Tibial artery (tissue), 4 donors: ENCODE measurements around the gene ZIK1.

Source experiments
- DNase-seq, 2 donors: peaks; one replicate each; pipeline ENCODE4 v3.0.0-alpha.2; 2019
- H3K27ac ChIP-seq, 2 donors: fragments of 200-600 bp; sonication (generic) in 1 of 2; 1 replicate in 1 of 2; 2 replicates in 1 of 2; pipeline ENCODE4 v1.5.1; 2018 to 2019; ENCODE audit warnings: mild to moderate bottlenecking in 1 of 2
- H3K27me3 ChIP-seq, 2 donors: fragments of 200-600 bp; sonication (generic) in 1 of 2; one replicate each; pipeline versions ENCODE4 v1.5.1 to v1.6.0; 2016 to 2019
- H3K36me3 ChIP-seq, 3 donors: fragments of 200-600 bp; sonication (generic) in 2 of 3; one replicate each; pipeline ENCODE4 v1.5.1; 2016 to 2019; ENCODE audit warnings: mild to moderate bottlenecking in 2 of 3
- H3K4me1 ChIP-seq, 4 donors: fragments of 200-600 bp; sonication (generic) in 2 of 4; 1 replicate in 3 of 4; 2 replicates in 1 of 4; pipeline ENCODE4 v1.5.1; 2016 to 2019
- H3K4me3 ChIP-seq, 2 donors: fragments of 200-600 bp; sonication (generic) in 1 of 2; 1 replicate in 1 of 2; 2 replicates in 1 of 2; pipeline ENCODE4 v1.5.1; 2018 to 2019; ENCODE audit warnings: mild to moderate bottlenecking in 2 of 2
- H3K9me3 ChIP-seq, 3 donors: fragments of 200-600 bp; sonication (generic) in 1 of 3; one replicate each; pipeline ENCODE4 v1.5.1; 2016 to 2019
- intact Hi-C: fragments of 100-400 bp; cut with DNase I; formaldehyde crosslinking; loops from one replicate; pipeline ENCODE4 v1.15.0; 2023; ENCODE audit warnings: low total_unique reads
- TF ChIP-seq, protein P1 (sequence below), 2 experiments: fragments of 200-600 bp in 1 of 2; fragments of 450-650 bp in 1 of 2; IDR thresholded peaks; one replicate each; pipeline ENCODE4 v1.5.1; 2017 to 2019; ENCODE audit warnings: antibody characterized with exemption in 2 of 2, mild to moderate bottlenecking in 1 of 2, moderate library complexity in 1 of 2

ZIK1 gene

GRCh38 chr19:57611113-57611512 is 27.2 kb downstream of the ZIK1 start:
- Histone ChIP-seq H3K27me3 (no peaks in the 10 kb centered on the region), H3K27ac (no peak overlapping the region), H3K9me3 (peaks cover 0 to 55% (median 50%) of the 10 kb centered on the region in 3 donors), H3K4me3 (no peak overlapping the region), H3K36me3 (peaks cover 31 to 51% (median 38%) of the 10 kb centered on the region in 3 donors), H3K4me1 (peaks cover 0 to 21% (median 12%) of the 10 kb centered on the region in 4 donors)
- TF ChIP-seq, protein P1, sequence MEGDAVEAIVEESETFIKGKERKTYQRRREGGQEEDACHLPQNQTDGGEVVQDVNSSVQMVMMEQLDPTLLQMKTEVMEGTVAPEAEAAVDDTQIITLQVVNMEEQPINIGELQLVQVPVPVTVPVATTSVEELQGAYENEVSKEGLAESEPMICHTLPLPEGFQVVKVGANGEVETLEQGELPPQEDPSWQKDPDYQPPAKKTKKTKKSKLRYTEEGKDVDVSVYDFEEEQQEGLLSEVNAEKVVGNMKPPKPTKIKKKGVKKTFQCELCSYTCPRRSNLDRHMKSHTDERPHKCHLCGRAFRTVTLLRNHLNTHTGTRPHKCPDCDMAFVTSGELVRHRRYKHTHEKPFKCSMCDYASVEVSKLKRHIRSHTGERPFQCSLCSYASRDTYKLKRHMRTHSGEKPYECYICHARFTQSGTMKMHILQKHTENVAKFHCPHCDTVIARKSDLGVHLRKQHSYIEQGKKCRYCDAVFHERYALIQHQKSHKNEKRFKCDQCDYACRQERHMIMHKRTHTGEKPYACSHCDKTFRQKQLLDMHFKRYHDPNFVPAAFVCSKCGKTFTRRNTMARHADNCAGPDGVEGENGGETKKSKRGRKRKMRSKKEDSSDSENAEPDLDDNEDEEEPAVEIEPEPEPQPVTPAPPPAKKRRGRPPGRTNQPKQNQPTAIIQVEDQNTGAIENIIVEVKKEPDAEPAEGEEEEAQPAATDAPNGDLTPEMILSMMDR (IDR thresholded peaks at IDR 0.05), result no peak
- DNase-seq, result no peak
- intact Hi-C loops, result no loop called here

DNA sequence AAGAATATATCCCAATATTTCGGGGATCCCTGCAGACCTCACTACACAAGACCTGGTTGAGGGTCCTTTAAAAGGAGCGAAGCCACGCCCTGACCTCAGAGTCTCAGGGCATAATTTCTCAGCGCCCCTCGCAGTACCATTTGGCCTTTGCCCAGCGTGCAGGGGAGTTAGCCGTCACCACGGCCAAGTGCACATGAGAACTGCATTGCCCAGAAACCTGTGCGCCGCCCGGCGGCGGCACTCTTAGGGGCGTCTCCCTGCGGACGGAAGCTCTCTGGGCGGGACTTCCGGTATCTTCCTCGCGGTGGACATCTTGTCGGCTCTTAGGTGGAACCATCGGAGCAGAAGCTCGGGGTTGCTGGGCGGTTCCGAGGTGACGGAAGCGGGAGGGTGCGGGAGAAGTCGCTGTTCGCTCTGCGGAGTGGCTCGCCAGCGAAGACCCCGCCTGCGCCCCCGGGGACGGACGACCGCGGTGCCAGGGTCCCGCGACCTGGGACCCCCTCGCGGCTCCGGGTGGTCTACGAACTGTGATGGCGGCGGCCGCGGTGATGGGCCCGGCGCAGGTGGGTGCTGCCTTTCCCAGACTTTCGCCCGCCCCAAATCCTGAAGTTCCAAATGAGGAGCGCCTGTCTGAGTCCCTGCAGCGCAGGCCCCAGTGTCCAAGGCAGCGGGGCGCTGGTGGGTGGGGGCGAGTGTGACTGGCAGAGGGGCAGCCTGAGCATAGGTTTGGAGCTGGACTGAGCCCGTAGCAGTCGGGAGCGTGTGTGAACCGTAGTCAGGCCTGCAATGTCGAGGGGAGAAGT is 30.2 kb downstream of the ZIK1 start, which contains the start of gene ZNF134:
Gene ZNF134 (plus strand): TSS at position 302 of the 803 bp plus-strand sequence. CDS start 5,227 bp downstream, outside the sequence.
- Histone ChIP-seq H3K4me3 (peak within 1 kb of the TSS; percentile 75 to 98), H3K9me3 (peaks cover 13 to 55% (median 55%) of the 10 kb centered on the region in 3 donors), H3K36me3 (peaks cover 39 to 51% (median 45%) of the 10 kb centered on the region in 3 donors), H3K27me3 (no peaks in the 10 kb centered on the region), H3K27ac (peak within 1 kb of the TSS; percentile 70 to 77), H3K4me1 (peaks cover 0 to 21% (median 12%) of the 10 kb centered on the region in 4 donors)
- peak; percentile 83 to 91 for DNase-seq
- TF ChIP-seq, protein P1 (IDR thresholded peaks at IDR 0.05), result no peak
- intact Hi-C loops, result no loop called here

- TF ChIP-seq, protein P1 (IDR thresholded peaks at IDR 0.05), result no peak
- Histone ChIP-seq H3K4me1 (peaks cover 0 to 21% (median 12%) of the 10 kb centered on the region in 4 donors), H3K36me3 (peaks cover 51 to 57% (median 56%) of the 10 kb centered on the region in 3 donors), H3K27ac (no peak overlapping the region), H3K9me3 (peaks cover 16 to 67% (median 60%) of the 10 kb centered on the region in 3 donors), H3K4me3 (peak overlapping the region in 1 of 2 donors; percentile 75), H3K27me3 (no peaks in the 10 kb centered on the region)
- intact Hi-C loops, result no loop called here
- DNase-seq, result no peak
These were observed 31.4 kb downstream of the ZIK1 start for GRCh38 chr19:57615346-57615745.

DNA sequence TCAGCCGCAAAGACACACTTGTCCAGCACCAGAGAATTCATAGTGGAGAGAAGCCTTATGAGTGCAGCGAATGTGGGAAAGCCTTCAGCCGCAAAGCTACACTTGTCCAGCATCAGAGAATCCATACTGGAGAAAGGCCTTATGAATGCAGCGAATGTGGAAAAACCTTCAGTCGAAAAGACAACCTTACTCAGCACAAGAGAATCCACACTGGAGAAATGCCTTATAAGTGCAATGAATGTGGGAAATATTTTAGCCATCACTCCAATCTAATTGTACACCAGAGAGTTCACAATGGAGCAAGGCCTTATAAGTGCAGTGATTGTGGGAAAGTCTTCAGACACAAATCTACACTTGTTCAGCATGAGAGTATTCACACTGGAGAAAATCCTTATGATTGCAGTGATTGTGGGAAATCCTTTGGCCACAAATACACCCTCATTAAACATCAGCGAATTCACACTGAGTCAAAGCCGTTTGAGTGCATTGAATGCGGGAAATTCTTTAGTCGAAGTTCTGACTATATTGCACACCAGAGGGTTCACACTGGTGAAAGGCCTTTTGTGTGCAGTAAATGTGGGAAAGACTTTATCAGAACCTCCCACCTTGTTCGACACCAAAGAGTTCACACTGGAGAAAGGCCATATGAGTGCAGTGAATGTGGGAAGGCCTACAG is 36.9 kb downstream of the ZIK1 start:
- Histone ChIP-seq H3K4me3 (no peak overlapping the region), H3K27ac (no peak overlapping the region), H3K4me1 (no peaks in the 10 kb centered on the region), H3K36me3 (peaks cover 96 to 100% (median 97%) of the 10 kb centered on the region in 3 donors), H3K27me3 (no peaks in the 10 kb centered on the region), H3K9me3 (peaks cover 36 to 100% (median 100%) of the 10 kb centered on the region in 3 donors)
- intact Hi-C loops, result no loop called here
- TF ChIP-seq, protein P1 (IDR thresholded peaks at IDR 0.05), result no peak
- DNase-seq, result no peak

GRCh38 chr19:57623091-57623490 is 39.1 kb downstream of the ZIK1 start:
- no peak overlapping the region for H3K4me3 ChIP-seq
- no peak overlapping the region for H3K27ac ChIP-seq
- peaks cover 74 to 91% (median 89%) of the 10 kb centered on the region in 3 donors for H3K36me3 ChIP-seq
- TF ChIP-seq, protein P1 (IDR thresholded peaks at IDR 0.05), result no peak
- H3K27me3 ChIP-seq, result no peaks in the 10 kb centered on the region
- no peaks in the 10 kb centered on the region for H3K4me1 ChIP-seq
- DNase-seq, result no peak
- intact Hi-C loops, result no loop called here
- H3K9me3 ChIP-seq, result peaks cover 42 to 100% (median 99%) of the 10 kb centered on the region in 3 donors
